ENCODE results near the gene PTBP1.

GRCh38 chr19:750640-751423, 46.4 kb upstream of the PTBP1 start, which contains the start of gene MISP:
- TF ChIP-seq CTCF (IDR thresholded peaks at IDR 0.05) (no peak), SIN3A (IDR thresholded peaks at IDR 0.05; ENCODE audit: borderline replicate concordance, insufficient read depth, low read depth, low read length) (no peak), REST (IDR thresholded peaks at IDR 0.05; ENCODE audit: insufficient read depth in 1 of 2, low read depth in 2 of 2, low read length in 1 of 2) (no peak), POLR2AphosphoS5 (IDR thresholded peaks at IDR 0.05; ENCODE audit: low read depth, low read length) (no peak), TCF7L2 (IDR thresholded peaks at IDR 0.05; ENCODE audit: low read depth, low read length) (no peak)

Measured in Panc1 (cell line).